ENCODE results near the gene MSRB3.

- TF ChIP-seq POLR2A (IDR thresholded peaks at IDR 0.05; ENCODE audit: low read depth, low read length), result no peak
- no peak for TF ChIP-seq EZH2 (IDR thresholded peaks at IDR 0.05; ENCODE audit: borderline replicate concordance, low read depth, low read length, severe bottlenecking)
- TF ChIP-seq CTCF (IDR thresholded peaks at IDR 0.05; ENCODE audit: extremely low read depth in 1 of 2, insufficient read depth in 1 of 2, low read depth in 1 of 2, low read length in 2 of 2), result no peak
Measured at GRCh38 chr12:65450625-65451024, 172.1 kb downstream of the MSRB3 start.
